ENCODE results near the gene GRID1. TPM values are rescaled to one million over a fixed set of nuclear protein-coding genes. Genes with fewer than 3 reads are reported as not detected.

The GRID1 gene
- total and polyA plus RNA-seq, 4 donors = 1.1 to 3.8 TPM; not detected in 2

DNA sequence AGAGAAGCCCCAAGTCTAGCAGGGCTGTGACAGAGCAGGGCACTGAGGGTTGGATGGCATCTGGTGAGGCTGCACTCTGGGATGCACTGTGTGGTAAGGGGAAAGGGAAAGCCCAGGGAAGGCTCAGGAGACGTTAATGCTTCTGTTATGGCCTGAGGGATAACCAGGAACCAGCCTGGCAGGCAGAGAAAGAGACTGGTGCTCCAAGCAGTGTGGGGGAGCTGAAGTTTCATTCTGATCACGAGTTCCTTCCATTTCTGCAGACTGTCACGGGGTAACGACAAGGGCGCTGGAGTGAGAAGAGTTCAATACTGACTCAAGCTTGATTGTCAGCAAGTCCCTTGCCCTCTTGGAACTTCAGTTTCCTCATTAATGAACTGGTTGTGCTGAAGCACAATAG lies 730.9 kb downstream of the GRID1 start:
- Histone ChIP-seq H3K27ac (ENCODE audit: low read depth in 1 of 2, low read length in 2 of 2) (no peak overlapping the region), H3K4me3 (ENCODE audit: low read length in 2 of 2) (no peak overlapping the region), H3K36me3 (ENCODE audit: control insufficient read depth in 1 of 2, insufficient read depth in 2 of 2, low read length in 1 of 2) (no peaks in the 10 kb centered on the region), H3K27me3 (ENCODE audit: control insufficient read depth in 1 of 2, insufficient read depth in 2 of 2, low read length in 1 of 2) (no peaks in the 10 kb centered on the region), H3K9me3 (ENCODE audit: control insufficient read depth, low read length) (no peaks in the 10 kb centered on the region), H3K4me1 (ENCODE audit: control insufficient read depth in 1 of 2, insufficient read depth in 2 of 2, low read length in 2 of 2) (no peaks in the 10 kb centered on the region)
- 76 to 83% methylated on average over 5 of the region's 5 CpGs for WGBS, 2 donors
- no peak for ATAC-seq (ENCODE audit: low FRiP score)
- intact Hi-C loops (cut with DNase I) = no loop called here
- DNase-seq = no peak

- intact Hi-C loops (cut with DNase I) = no loop called here
- Histone ChIP-seq H3K36me3 (ENCODE audit: control insufficient read depth in 1 of 2, insufficient read depth in 2 of 2, low read length in 1 of 2) (no peaks in the 10 kb centered on the region), H3K27me3 (ENCODE audit: control insufficient read depth in 1 of 2, insufficient read depth in 2 of 2, low read length in 1 of 2) (no peaks in the 10 kb centered on the region), H3K4me1 (ENCODE audit: control insufficient read depth in 1 of 2, insufficient read depth in 2 of 2, low read length in 2 of 2) (no peaks in the 10 kb centered on the region), H3K27ac (ENCODE audit: low read depth in 1 of 2, low read length in 2 of 2) (no peak overlapping the region), H3K9me3 (ENCODE audit: control insufficient read depth, low read length) (no peaks in the 10 kb centered on the region), H3K4me3 (ENCODE audit: low read length in 2 of 2) (no peak overlapping the region)
- DNase-seq = no peak
- 88 to 89% methylated on average over 7 of the region's 7 CpGs for WGBS, 2 donors
- no peak for ATAC-seq (ENCODE audit: low FRiP score)
Observed at GRCh38 chr10:85624511-85624910, 742.1 kb downstream of the GRID1 start.

DNA sequence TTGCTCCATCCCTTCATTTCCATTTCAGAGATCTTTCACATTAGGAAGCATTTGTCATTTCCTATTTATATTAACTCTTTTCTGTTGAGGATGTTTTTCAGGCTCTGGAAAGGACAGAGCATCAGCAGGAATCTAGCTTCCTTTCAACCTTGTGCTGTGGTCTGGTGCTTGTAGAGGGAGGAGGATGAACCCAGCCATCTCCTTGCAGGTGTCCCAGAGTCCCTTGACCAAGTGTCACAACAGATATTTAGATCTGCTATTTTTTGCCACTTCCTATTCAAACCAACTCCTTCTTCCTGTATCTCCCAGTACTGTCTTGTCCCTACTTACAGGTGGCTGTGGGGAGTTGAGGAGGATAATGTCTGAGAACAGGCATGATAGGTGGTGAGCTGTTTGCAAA lies 742.8 kb downstream of the GRID1 start:
- no peak for DNase-seq
- Histone ChIP-seq H3K4me1 (ENCODE audit: control insufficient read depth in 1 of 2, insufficient read depth in 2 of 2, low read length in 2 of 2) (no peaks in the 10 kb centered on the region), H3K27me3 (ENCODE audit: control insufficient read depth in 1 of 2, insufficient read depth in 2 of 2, low read length in 1 of 2) (no peaks in the 10 kb centered on the region), H3K9me3 (ENCODE audit: control insufficient read depth, low read length) (no peaks in the 10 kb centered on the region), H3K36me3 (ENCODE audit: control insufficient read depth in 1 of 2, insufficient read depth in 2 of 2, low read length in 1 of 2) (no peaks in the 10 kb centered on the region), H3K4me3 (ENCODE audit: low read length in 2 of 2) (no peak overlapping the region), H3K27ac (ENCODE audit: low read depth in 1 of 2, low read length in 2 of 2) (no peak overlapping the region)
- intact Hi-C loops (cut with DNase I) = no loop called here
- ATAC-seq (ENCODE audit: low FRiP score) = no peak

- H3K27me3 ChIP-seq (ENCODE audit: control insufficient read depth in 1 of 2, insufficient read depth in 2 of 2, low read length in 1 of 2) = no peaks in the 10 kb centered on the region
- intact Hi-C loops (cut with DNase I) = no loop called here
- H3K9me3 ChIP-seq (ENCODE audit: control insufficient read depth, low read length) = no peaks in the 10 kb centered on the region
- no peak overlapping the region for H3K4me3 ChIP-seq (ENCODE audit: low read length in 2 of 2)
- H3K27ac ChIP-seq (ENCODE audit: low read depth in 1 of 2, low read length in 2 of 2) = no peak overlapping the region
- WGBS, 2 donors = 69 to 81% methylated on average over 2 of the region's 2 CpGs
- H3K36me3 ChIP-seq (ENCODE audit: control insufficient read depth in 1 of 2, insufficient read depth in 2 of 2, low read length in 1 of 2) = no peaks in the 10 kb centered on the region
- ATAC-seq (ENCODE audit: low FRiP score) (no peak), DNase-seq (no peak)
- H3K4me1 ChIP-seq (ENCODE audit: control insufficient read depth in 1 of 2, insufficient read depth in 2 of 2, low read length in 2 of 2) = no peaks in the 10 kb centered on the region
Observed at GRCh38 chr10:85623342-85623741, 743.3 kb downstream of the GRID1 start.

- intact Hi-C loops (cut with DNase I) = no loop called here
- no peak overlapping the region for H3K4me3 ChIP-seq (ENCODE audit: low read length in 2 of 2)
Observed at GRCh38 chr10:85622425-85622824, 744.2 kb downstream of the GRID1 start.

GRCh38 chr10:85621562-85621961 lies 745.0 kb downstream of the GRID1 start:
- H3K36me3 ChIP-seq (ENCODE audit: control insufficient read depth in 1 of 2, insufficient read depth in 2 of 2, low read length in 1 of 2) = no peaks in the 10 kb centered on the region
- DNase-seq (no peak), ATAC-seq (ENCODE audit: low FRiP score) (no peak)
- no peak overlapping the region for H3K4me3 ChIP-seq (ENCODE audit: low read length in 2 of 2)
- no peaks in the 10 kb centered on the region for H3K27me3 ChIP-seq (ENCODE audit: control insufficient read depth in 1 of 2, insufficient read depth in 2 of 2, low read length in 1 of 2)
- H3K9me3 ChIP-seq (ENCODE audit: control insufficient read depth, low read length) = no peaks in the 10 kb centered on the region
- intact Hi-C loops (cut with DNase I) = no loop called here
- WGBS, 2 donors = 40 to 42% methylated on average over 2 of the region's 2 CpGs
- no peak overlapping the region for H3K27ac ChIP-seq (ENCODE audit: low read depth in 1 of 2, low read length in 2 of 2)
- no peaks in the 10 kb centered on the region for H3K4me1 ChIP-seq (ENCODE audit: control insufficient read depth in 1 of 2, insufficient read depth in 2 of 2, low read length in 2 of 2)

More at GRCh38 chr10:85622425-85622824, 744.2 kb downstream of the GRID1 start:
- Histone ChIP-seq H3K9me3 (ENCODE audit: control insufficient read depth, low read length) (no peaks in the 10 kb centered on the region), H3K27ac (ENCODE audit: low read depth in 1 of 2, low read length in 2 of 2) (no peak overlapping the region), H3K4me1 (ENCODE audit: control insufficient read depth in 1 of 2, insufficient read depth in 2 of 2, low read length in 2 of 2) (no peaks in the 10 kb centered on the region), H3K27me3 (ENCODE audit: control insufficient read depth in 1 of 2, insufficient read depth in 2 of 2, low read length in 1 of 2) (no peaks in the 10 kb centered on the region), H3K36me3 (ENCODE audit: control insufficient read depth in 1 of 2, insufficient read depth in 2 of 2, low read length in 1 of 2) (no peaks in the 10 kb centered on the region)
- no peak for DNase-seq
- no peak for ATAC-seq (ENCODE audit: low FRiP score)
- WGBS, 2 donors = 95% methylated on average over 3 of the region's 3 CpGs

- H3K36me3 ChIP-seq (ENCODE audit: control insufficient read depth in 1 of 2, insufficient read depth in 2 of 2, low read length in 1 of 2) = no peaks in the 10 kb centered on the region
- no peaks in the 10 kb centered on the region for H3K4me1 ChIP-seq (ENCODE audit: control insufficient read depth in 1 of 2, insufficient read depth in 2 of 2, low read length in 2 of 2)
- H3K27me3 ChIP-seq (ENCODE audit: control insufficient read depth in 1 of 2, insufficient read depth in 2 of 2, low read length in 1 of 2) = no peaks in the 10 kb centered on the region
- no peak for ATAC-seq (ENCODE audit: low FRiP score)
- H3K4me3 ChIP-seq (ENCODE audit: low read length in 2 of 2) = no peak overlapping the region
- intact Hi-C loops (cut with DNase I) = no loop called here
- DNase-seq = no peak
- H3K27ac ChIP-seq (ENCODE audit: low read depth in 1 of 2, low read length in 2 of 2) = no peak overlapping the region
- H3K9me3 ChIP-seq (ENCODE audit: control insufficient read depth, low read length) = no peaks in the 10 kb centered on the region
- 93 to 95% methylated on average over 3 of the region's 3 CpGs for WGBS, 2 donors
Observed at GRCh38 chr10:85620807-85621206, 745.8 kb downstream of the GRID1 start.

- intact Hi-C loops (cut with DNase I) = no loop called here
- DNase-seq (no peak), ATAC-seq (ENCODE audit: low FRiP score) (no peak)
- H3K27me3 ChIP-seq (ENCODE audit: control insufficient read depth in 1 of 2, insufficient read depth in 2 of 2, low read length in 1 of 2) = no peaks in the 10 kb centered on the region
- H3K9me3 ChIP-seq (ENCODE audit: control insufficient read depth, low read length) = no peaks in the 10 kb centered on the region
- no peaks in the 10 kb centered on the region for H3K4me1 ChIP-seq (ENCODE audit: control insufficient read depth in 1 of 2, insufficient read depth in 2 of 2, low read length in 2 of 2)
- H3K27ac ChIP-seq (ENCODE audit: low read depth in 1 of 2, low read length in 2 of 2) = no peak overlapping the region
- 96 to 98% methylated on average over 9 of the region's 9 CpGs for WGBS, 2 donors
- no peak overlapping the region for H3K4me3 ChIP-seq (ENCODE audit: low read length in 2 of 2)
- H3K36me3 ChIP-seq (ENCODE audit: control insufficient read depth in 1 of 2, insufficient read depth in 2 of 2, low read length in 1 of 2) = no peaks in the 10 kb centered on the region
Observed at GRCh38 chr10:85619832-85620231, 746.8 kb downstream of the GRID1 start.

DNA sequence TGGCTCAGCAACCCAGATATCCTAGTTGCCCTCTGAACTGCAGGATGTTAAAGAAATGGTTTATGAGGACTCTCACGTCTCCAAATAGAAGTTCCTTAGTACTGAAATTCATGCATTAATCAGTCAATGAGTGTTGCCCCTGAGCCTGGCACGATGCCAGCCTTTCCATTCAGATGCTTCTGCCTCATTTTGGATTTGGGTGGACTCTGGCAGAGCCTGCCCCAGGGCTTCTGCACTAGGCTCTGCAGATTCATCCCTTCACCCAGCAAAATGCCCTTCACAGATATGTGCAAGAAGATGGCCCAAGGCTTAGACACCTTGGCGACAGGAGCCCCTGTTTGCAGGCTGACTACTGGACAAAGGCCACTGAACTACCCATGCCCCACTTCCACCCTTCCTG lies 747.8 kb downstream of the GRID1 start:
- Histone ChIP-seq H3K4me3 (ENCODE audit: low read length in 2 of 2) (no peak overlapping the region), H3K27ac (ENCODE audit: low read depth in 1 of 2, low read length in 2 of 2) (no peak overlapping the region), H3K27me3 (ENCODE audit: control insufficient read depth in 1 of 2, insufficient read depth in 2 of 2, low read length in 1 of 2) (no peaks in the 10 kb centered on the region), H3K36me3 (ENCODE audit: control insufficient read depth in 1 of 2, insufficient read depth in 2 of 2, low read length in 1 of 2) (no peaks in the 10 kb centered on the region), H3K9me3 (ENCODE audit: control insufficient read depth, low read length) (no peaks in the 10 kb centered on the region), H3K4me1 (ENCODE audit: control insufficient read depth in 1 of 2, insufficient read depth in 2 of 2, low read length in 2 of 2) (no peaks in the 10 kb centered on the region)
- DNase-seq (no peak), ATAC-seq (ENCODE audit: low FRiP score) (no peak)
- 65 to 66% methylated on average over 3 of the region's 3 CpGs for WGBS, 2 donors
- intact Hi-C loops (cut with DNase I) = no loop called here
